IMR-90 (cell line): ENCODE results near the gene GLT1D1.

Experiments used
- CEBPB ChIP-seq: IDR thresholded peaks from 2 replicates; pipeline ENCODE4 v1.6.1; 2012; ENCODE audit warnings: low read depth, low read length, improper control_type of control experiment
- CTCF ChIP-seq: conservative IDR thresholded peaks from 2 replicates; pipeline ENCODE4 v1.5.1; 2012; ENCODE audit warnings: mild to moderate bottlenecking, low read depth, low read length, improper control_type of control experiment
- ELK1 ChIP-seq: fragments of 150-350 bp; IDR thresholded peaks from 2 replicates; pipeline ENCODE4 v1.6.1; 2016; ENCODE audit warnings: low read depth, mild to moderate bottlenecking, low read length, moderate library complexity, borderline replicate concordance
- MAZ ChIP-seq: IDR thresholded peaks from 2 replicates; pipeline ENCODE4 v1.6.1; 2012; ENCODE audit warnings: low read depth, mild to moderate bottlenecking, low read length, improper control_type of control experiment, moderate library complexity, borderline replicate concordance
- MXI1 ChIP-seq: IDR thresholded peaks from 2 replicates; pipeline ENCODE4 v1.6.1; 2012; ENCODE audit warnings: low read depth, mild to moderate bottlenecking, low read length, moderate library complexity, borderline replicate concordance
- POLR2A ChIP-seq: IDR thresholded peaks from 2 replicates; pipeline ENCODE4 v1.6.1; 2012; ENCODE audit warnings: mild to moderate bottlenecking, low read depth, low read length
- RAD21 ChIP-seq: IDR thresholded peaks from 2 replicates; pipeline ENCODE4 v1.6.1; 2012; ENCODE audit warnings: low read length, improper control_type of control experiment

DNA sequence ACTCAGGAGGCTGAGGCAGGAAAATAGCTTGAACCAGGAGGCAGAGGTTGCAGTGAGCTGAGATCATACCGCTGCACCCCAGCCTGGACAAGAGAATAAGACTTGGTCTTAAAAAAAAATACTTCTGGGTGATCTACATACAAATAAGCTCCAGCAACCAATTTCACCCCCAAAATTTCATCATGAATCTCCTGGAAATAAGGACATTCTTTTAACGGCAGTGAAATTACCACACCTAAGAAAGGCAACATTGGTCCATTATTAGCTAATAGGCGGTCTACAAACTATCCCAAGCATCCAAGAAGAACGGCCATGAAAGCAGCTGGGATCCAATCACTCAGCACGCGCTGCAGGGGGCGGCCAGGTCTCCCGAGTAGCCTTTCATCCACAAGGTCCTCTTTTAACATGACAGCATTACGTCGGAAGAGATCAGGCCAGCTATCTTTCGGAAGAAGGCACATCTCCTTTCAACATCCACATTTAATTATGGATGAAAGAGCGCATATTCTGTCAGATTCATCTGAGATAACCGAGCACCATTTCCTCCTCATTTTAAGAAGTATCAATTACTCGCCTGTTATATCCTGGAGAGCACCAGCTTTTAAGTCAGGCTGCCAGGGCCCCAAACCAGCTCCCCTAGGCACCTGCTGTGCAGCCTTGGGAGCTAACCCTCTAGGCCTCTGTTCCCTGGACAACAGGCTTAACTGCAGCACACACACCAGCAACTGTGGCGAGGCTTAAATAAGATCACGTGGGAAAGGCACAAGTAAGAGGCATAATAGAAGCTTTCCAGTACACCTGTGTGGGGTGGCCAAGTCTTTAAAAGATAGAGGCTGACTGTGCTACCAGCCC is 33.8 kb upstream of the GLT1D1 start:
- TF ChIP-seq CTCF (no peak), CEBPB (no peak), POLR2A (no peak), RAD21 (no peak), ELK1 (no peak), MXI1 (no peak), MAZ (no peak)
